Activated CD4-positive, alpha-beta memory T cell treated with anti-CD3 and anti-CD28 coated beads for 36 hours (primary cell): Measurements from ENCODE around the gene SLC46A3. TPM values are rescaled to one million over a fixed set of nuclear protein-coding genes. Genes with fewer than 3 reads are reported as not detected.

Experiments
- total RNA-seq, 2 experiments: library from RNA; stranded (reverse); gene quantifications; one replicate each; pipeline ENCODE4 v1.2.3, GENCODE V29; 2021

The SLC46A3 gene
- total RNA-seq, 2 experiments from 2014 or later, result 3.4 to 3.8 TPM

Other genes with a start within 250 kb of the SLC46A3 start
- gene FLT1, start 223.8 kb downstream of the SLC46A3 start, total RNA-seq, result 10 to 100 TPM; 17.2 to 19.5 TPM
- 100 to 1,000 TPM; 123 to 125 TPM for gene POMP, start 59.8 kb downstream of the SLC46A3 start, total RNA-seq
- gene MTUS2, start 101.4 kb upstream of the SLC46A3 start, total RNA-seq, result not detected